AG04449 (cell line): ENCODE measurements around the gene PIP5K1B.

Experiments
- CTCF ChIA-PET: fragments of 350-600 bp; formaldehyde crosslinking; extraction: SDS; loops from one replicate; lab custom pipeline; 2021; ENCODE audit warnings: antibody characterized with exemption; lab: Yijun Ruan, JAX
- POLR2A ChIA-PET: fragments of 400-600, 350-600 bp; formaldehyde crosslinking; extraction: SDS; loops from one replicate; lab custom pipeline; 2020; ENCODE audit warnings: antibody characterized with exemption, inconsistent platforms; lab: Yijun Ruan, JAX
- DNase-seq: peaks from one replicate; pipeline ENCODE4 v3.0.0-alpha.2; 2010; ENCODE audit warnings: low read depth, low spot score
- H3K4me3 ChIP-seq: 2 replicates; pipeline ENCODE4 v1.5.1; 2011; ENCODE audit warnings: low read depth, mild to moderate bottlenecking, control low read depth, low read length
- CTCF ChIP-seq: IDR thresholded peaks from one replicate; pipeline ENCODE4 v1.5.1; 2011; ENCODE audit warnings: mild to moderate bottlenecking, moderate library complexity, low read length, control low read depth, inconsistent platforms; ENCODE audit not compliant: insufficient read depth; ENCODE audit errors: missing control alignments

PIP5K1B gene

DNA sequence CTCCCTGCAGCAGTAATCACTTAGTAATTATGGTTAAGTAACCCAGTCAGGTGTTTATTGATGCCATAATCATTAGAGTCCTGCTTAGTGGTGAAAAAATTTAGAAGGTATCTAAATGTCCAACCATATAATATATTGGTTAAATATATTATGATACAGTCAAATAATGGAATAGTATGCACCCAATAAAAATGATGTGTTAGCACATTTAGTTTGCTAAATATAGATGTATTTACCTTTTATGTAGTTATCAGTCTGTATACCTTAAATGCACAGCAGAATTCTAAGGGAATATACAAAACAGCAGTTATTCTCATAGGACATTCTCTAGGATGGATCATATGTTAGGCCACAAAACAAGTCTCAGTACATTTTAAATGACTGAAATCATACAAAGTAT is 218.4 kb downstream of the PIP5K1B start:
- POLR2A ChIA-PET: no interaction called here
- H3K4me3 ChIP-seq: no peak overlapping the region

GRCh38 chr9:68925175-68925574 is 220.1 kb downstream of the PIP5K1B start:
- no peak for TF ChIP-seq CTCF
- DNase-seq: no peak
- no peak overlapping the region for H3K4me3 ChIP-seq
- POLR2A ChIA-PET: no interaction called here
- CTCF ChIA-PET: no interaction called here

More for the DNA sequence above, 218.4 kb downstream of the PIP5K1B start:
- TF ChIP-seq CTCF: no peak
- CTCF ChIA-PET: no interaction called here
- no peak for DNase-seq

- no peak for DNase-seq
- CTCF ChIA-PET: no interaction called here
- POLR2A ChIA-PET: no interaction called here
- no peak for TF ChIP-seq CTCF
- no peak overlapping the region for H3K4me3 ChIP-seq
Observed at GRCh38 chr9:68927165-68927564, 222.1 kb downstream of the PIP5K1B start.

GRCh38 chr9:68931821-68932220 is 226.8 kb downstream of the PIP5K1B start:
- CTCF ChIA-PET: interaction anchor here (0.8 kb wide), 1 partner anchor 63 kb away, joined by 3 read pairs; no protein-coding TSS in a partner anchor

DNA sequence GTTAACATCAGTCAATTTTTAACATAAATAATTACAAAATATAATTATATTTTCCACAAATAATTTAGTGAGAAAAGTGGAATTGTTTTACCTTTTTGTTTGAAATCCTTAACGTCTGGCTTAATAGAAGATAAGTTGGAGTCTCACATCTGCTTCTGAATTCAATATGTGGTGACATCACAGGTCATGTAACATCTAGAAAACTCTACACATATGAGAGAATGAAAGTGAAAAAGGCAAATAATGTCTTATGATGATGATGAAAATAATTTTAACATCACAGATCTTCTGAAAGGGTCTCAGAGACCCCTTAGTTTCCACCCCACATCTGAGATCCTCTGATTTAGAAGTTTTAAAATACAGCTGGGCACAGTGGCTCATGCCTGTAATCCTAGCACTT is 227.4 kb downstream of the PIP5K1B start:
- no peak for TF ChIP-seq CTCF
- ChIA-PET CTCF (no interaction called here), POLR2A (no interaction called here)
- no peak for DNase-seq
- no peak overlapping the region for H3K4me3 ChIP-seq

More at GRCh38 chr9:68931821-68932220, 226.8 kb downstream of the PIP5K1B start:
- TF ChIP-seq CTCF: no peak
- no peak overlapping the region for H3K4me3 ChIP-seq
- DNase-seq: no peak
- POLR2A ChIA-PET: no interaction called here

DNA sequence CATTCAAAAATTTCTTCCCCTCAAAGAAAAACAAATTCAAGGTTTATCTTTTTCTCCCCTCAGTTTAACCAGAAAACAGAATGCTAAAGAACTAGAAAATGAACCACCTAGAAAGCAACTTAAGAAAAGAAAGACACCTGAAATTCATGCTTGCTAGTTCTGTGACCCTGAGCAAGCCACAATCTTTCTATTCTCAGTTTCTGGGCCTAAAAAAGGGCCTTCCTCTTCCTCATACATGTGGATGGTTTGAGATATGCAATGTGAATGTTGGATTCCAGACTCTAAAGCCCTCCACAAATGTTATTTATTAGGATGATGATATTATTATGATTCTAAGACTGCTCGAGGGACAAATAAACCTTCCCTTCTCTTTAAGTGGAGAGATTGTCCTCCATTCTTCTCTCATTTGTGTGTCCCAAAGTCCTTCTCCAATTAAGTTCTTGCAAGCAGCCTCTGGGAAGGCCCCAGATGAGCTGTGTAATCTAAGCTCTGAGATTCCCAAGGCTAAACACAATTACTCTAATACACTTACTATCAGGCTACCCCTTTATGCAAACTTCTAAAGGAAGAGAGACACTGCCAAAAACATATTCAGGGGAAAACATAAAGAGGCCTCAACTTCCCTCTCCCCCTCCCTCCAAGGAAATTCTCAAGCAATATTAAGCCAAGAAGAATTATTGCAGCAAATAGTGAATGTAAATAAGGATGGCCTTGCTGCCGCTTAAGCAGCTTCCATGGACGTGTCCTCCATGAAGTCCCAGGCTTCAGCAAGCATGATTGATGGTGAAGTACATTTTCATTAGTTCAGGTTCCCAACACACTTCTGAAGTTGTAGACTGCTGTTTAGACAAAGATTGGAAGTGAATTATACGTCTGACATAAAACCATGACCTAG is 228.6 kb downstream of the PIP5K1B start:
- ChIA-PET CTCF (no interaction called here), POLR2A (no interaction called here)
- no peak for TF ChIP-seq CTCF
- DNase-seq: no peak
- H3K4me3 ChIP-seq: no peak overlapping the region
